ENCODE data around the gene TENT5C. TPM values are rescaled to one million over a fixed set of nuclear protein-coding genes. Genes with fewer than 3 reads are reported as not detected.

TENT5C gene
- total RNA-seq, 1 experiment from 2014 or later = 1.4 TPM

- ChIA-PET POLR2A (no interaction called here), CTCF (no interaction called here), RAD21 (ENCODE audit: low non-redundant PET in 1 of 2, low total read pairs in 2 of 2, uncharacterized antibody in 2 of 2, unreplicated experiment in 2 of 2) (no interaction called here)
- H3K4me2 ChIP-seq (ENCODE audit: low read length) = no peak overlapping the region
- no peaks in the 10 kb centered on the region; a peak in 1 of 4 replicates for H3K4me1 ChIP-seq (ENCODE audit: control insufficient read depth in 1 of 2, insufficient read depth in 2 of 2, low read length in 2 of 2)
- H3K27me3 ChIP-seq (ENCODE audit: insufficient read depth, low read length) = no peaks in the 10 kb centered on the region
- H4K20me1 ChIP-seq (ENCODE audit: insufficient read depth) = no peaks in the 10 kb centered on the region
- no peaks in the 10 kb centered on the region for H3K9me2 ChIP-seq (ENCODE audit: insufficient read depth)
- no peak overlapping the region for H2AFZ ChIP-seq (ENCODE audit: low read depth, low read length, poor library complexity, severe bottlenecking)
- no peak for DNase-seq (ENCODE audit: low read depth, low spot score)
- no peak overlapping the region for H3K27ac ChIP-seq (ENCODE audit: low read depth, low read length)
- intact Hi-C loops (cut with micrococcal nuclease) = no loop called here
- TF ChIP-seq ZBTB33 (IDR thresholded peaks at IDR 0.05; ENCODE audit: extremely low read depth, insufficient replicate concordance, low read length) (no peak), MAX (IDR thresholded peaks at IDR 0.05) (no peak), EZH2 (IDR thresholded peaks at IDR 0.05) (no peak), ZNF274 (IDR thresholded peaks at IDR 0.05; ENCODE audit: low read depth, low read length) (no peak), CTCF (IDR thresholded peaks at IDR 0.05 in 2 of 3, conservative IDR thresholded peaks at IDR 0.05 in 1 of 3; ENCODE audit: borderline replicate concordance in 1 of 3, insufficient read depth in 1 of 3, low read depth in 2 of 3, low read length in 2 of 3) (no peak), SIN3A (IDR thresholded peaks at IDR 0.05; ENCODE audit: low read depth) (no peak), TCF7L2 (IDR thresholded peaks at IDR 0.05; ENCODE audit: borderline replicate concordance, extremely low read depth, insufficient read depth, insufficient read length) (peak; percentile 77), CBX3 (IDR thresholded peaks at IDR 0.05; ENCODE audit: low read depth) (no peak)
- ATAC-seq = no peak
- no peak overlapping the region for H3K9ac ChIP-seq (ENCODE audit: low read length)
- no peaks in the 10 kb centered on the region for H3K79me2 ChIP-seq (ENCODE audit: insufficient read depth, low read length)
- H3K9me3 ChIP-seq (ENCODE audit: control insufficient read depth in 1 of 2, insufficient read depth in 1 of 2, low read depth in 1 of 2, low read length in 2 of 2) = no peaks in the 10 kb centered on the region
- BruUV-seq (replicated peaks) = no TSS peak
- no peaks in the 10 kb centered on the region for H3K36me3 ChIP-seq (ENCODE audit: control insufficient read depth in 1 of 2, insufficient read depth in 2 of 2, low read length in 2 of 2)
- no peak overlapping the region for H3K4me3 ChIP-seq (replicated peaks in 1 of 2; ENCODE audit: low read depth in 1 of 2, low read length in 2 of 2)
Measured at GRCh38 chr1:117573386-117574023, 32.3 kb upstream of the TENT5C start.
